ENCODE data around the gene SLC22A1. TPM values are rescaled to one million over a fixed set of nuclear protein-coding genes. Genes with fewer than 3 reads are reported as not detected.

SLC22A1 gene
- total and polyA plus RNA-seq, 2 donors (not counting 3 experiments of a cell fraction or from before 2014, with no cell fraction given) = 0.04 TPM; not detected in 1

DNA sequence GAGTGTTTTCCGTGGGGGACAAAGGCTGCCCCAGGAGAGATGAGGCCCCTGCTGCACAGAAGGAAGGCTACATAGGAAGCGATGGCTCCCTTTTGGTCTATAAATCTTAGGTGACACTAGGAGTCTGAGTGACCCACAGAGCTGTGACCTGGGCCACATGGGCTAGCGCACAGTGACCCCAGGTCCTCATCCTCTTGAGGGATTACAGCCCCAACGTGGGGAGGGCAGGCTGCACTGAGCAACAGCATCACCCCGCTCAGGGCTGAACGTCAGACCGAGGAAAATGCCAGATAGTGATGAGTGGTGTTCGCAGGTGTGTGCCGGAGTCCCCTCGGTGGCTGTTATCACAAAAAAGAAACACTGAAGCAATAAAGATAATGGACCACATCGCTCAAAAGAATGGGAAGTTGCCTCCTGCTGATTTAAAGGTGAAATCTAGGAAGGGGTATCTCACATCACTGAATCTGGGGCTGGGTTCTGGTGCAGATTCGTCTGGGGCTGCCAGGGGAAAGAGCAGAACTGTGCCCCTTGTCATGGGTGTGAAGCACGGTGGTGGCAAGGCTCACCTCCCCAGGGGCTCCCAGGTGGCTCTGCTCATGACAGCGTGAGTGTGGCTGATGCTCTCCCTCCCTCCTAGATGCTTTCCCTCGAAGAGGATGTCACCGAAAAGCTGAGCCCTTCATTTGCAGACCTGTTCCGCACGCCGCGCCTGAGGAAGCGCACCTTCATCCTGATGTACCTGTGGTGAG is 14.5 kb downstream of the SLC22A1 start:
- BruUV-seq (replicated peaks) = no TSS peak
- no peak for DNase-seq (ENCODE audit: low read depth, low spot score)
- H3K9ac ChIP-seq (replicated peaks; ENCODE audit: extremely low read depth, insufficient read depth, low read length) = no peak overlapping the region
- H3K9me1 ChIP-seq (replicated peaks; ENCODE audit: control insufficient read depth, extremely low read depth, insufficient read depth, low read length) = no peaks in the 10 kb centered on the region
- TF ChIP-seq POLR2A (IDR thresholded peaks at IDR 0.05; ENCODE audit: low read depth, low read length) (no peak), GATA2 (IDR thresholded peaks at IDR 0.05; ENCODE audit: insufficient read depth, insufficient read length, low read depth, low read length) (no peak), POLR2AphosphoS5 (IDR thresholded peaks at IDR 0.05; ENCODE audit: insufficient read depth, low read depth, low read length) (no peak), JUN (IDR thresholded peaks at IDR 0.05; ENCODE audit: borderline replicate concordance, insufficient read depth, insufficient read length, low read depth) (no peak), MYC (IDR thresholded peaks at IDR 0.05; ENCODE audit: low read depth, low read length) (no peak), FOS (IDR thresholded peaks at IDR 0.05; ENCODE audit: borderline replicate concordance, insufficient read depth, low read length) (no peak), EZH2 (IDR thresholded peaks at IDR 0.05; ENCODE audit: borderline replicate concordance, low read depth, low read length, severe bottlenecking) (no peak)
- TF ChIP-seq, protein P1, sequence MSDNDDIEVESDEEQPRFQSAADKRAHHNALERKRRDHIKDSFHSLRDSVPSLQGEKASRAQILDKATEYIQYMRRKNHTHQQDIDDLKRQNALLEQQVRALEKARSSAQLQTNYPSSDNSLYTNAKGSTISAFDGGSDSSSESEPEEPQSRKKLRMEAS (IDR thresholded peaks at IDR 0.05; ENCODE audit: insufficient read depth, insufficient read length) = no peak
- TF ChIP-seq, protein P2, sequence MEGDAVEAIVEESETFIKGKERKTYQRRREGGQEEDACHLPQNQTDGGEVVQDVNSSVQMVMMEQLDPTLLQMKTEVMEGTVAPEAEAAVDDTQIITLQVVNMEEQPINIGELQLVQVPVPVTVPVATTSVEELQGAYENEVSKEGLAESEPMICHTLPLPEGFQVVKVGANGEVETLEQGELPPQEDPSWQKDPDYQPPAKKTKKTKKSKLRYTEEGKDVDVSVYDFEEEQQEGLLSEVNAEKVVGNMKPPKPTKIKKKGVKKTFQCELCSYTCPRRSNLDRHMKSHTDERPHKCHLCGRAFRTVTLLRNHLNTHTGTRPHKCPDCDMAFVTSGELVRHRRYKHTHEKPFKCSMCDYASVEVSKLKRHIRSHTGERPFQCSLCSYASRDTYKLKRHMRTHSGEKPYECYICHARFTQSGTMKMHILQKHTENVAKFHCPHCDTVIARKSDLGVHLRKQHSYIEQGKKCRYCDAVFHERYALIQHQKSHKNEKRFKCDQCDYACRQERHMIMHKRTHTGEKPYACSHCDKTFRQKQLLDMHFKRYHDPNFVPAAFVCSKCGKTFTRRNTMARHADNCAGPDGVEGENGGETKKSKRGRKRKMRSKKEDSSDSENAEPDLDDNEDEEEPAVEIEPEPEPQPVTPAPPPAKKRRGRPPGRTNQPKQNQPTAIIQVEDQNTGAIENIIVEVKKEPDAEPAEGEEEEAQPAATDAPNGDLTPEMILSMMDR (IDR thresholded peaks at IDR 0.05; ENCODE audit: extremely low read depth in 1 of 2, insufficient read depth in 1 of 2, low read depth in 1 of 2, low read length in 2 of 2) = no peak
- POLR2A ChIA-PET = no interaction called here
- no peaks in the 10 kb centered on the region for H3K79me2 ChIP-seq (ENCODE audit: control insufficient read depth, insufficient read depth, low read length)
- no peaks in the 10 kb centered on the region for H3K36me3 ChIP-seq (ENCODE audit: control insufficient read depth in 2 of 2, extremely low read depth in 1 of 2, insufficient read depth in 2 of 2, low read length in 2 of 2)
- H3K27ac ChIP-seq (ENCODE audit: insufficient read depth, low read depth, low read length) = no peak overlapping the region
- H3K4me2 ChIP-seq (ENCODE audit: insufficient read depth, low read length) = no peak overlapping the region
- H4K20me1 ChIP-seq (replicated peaks; ENCODE audit: control insufficient read depth, extremely low read depth, insufficient read depth, low read length) = no peaks in the 10 kb centered on the region
- H2AFZ ChIP-seq (ENCODE audit: low read depth, low read length) = no peak overlapping the region
- no peak overlapping the region for H3K4me3 ChIP-seq (replicated peaks in 1 of 3; ENCODE audit: insufficient read depth in 1 of 3, low read depth in 1 of 3, low read length in 3 of 3)
- no peaks in the 10 kb centered on the region for H3K9me3 ChIP-seq (replicated peaks; ENCODE audit: control insufficient read depth, insufficient read depth, low read length)
- FAIRE-seq = no peak
- CTCF ChIA-PET = no interaction called here
- no peaks in the 10 kb centered on the region for H3K4me1 ChIP-seq (ENCODE audit: control insufficient read depth, extremely low read depth, insufficient read depth, low read length)
- H3K27me3 ChIP-seq (ENCODE audit: control insufficient read depth in 2 of 2, insufficient read depth in 2 of 2, low read length in 2 of 2) = no peaks in the 10 kb centered on the region
- dilution Hi-C loops (cut with MboI; ENCODE audit: extremely low pct_ligation_motif_present, low sequenced_read_pairs) = no loop called here
- intact Hi-C loops (cut with micrococcal nuclease) = loop anchor here (5.0 kb wide), 1 partner anchor 1236 kb away; no protein-coding TSS in a partner anchor

Measured in endothelial cell of umbilical vein (primary cell).